A673 (cell line): ENCODE measurements around the gene MYO1H.

ENCODE experiments used
- CTCF ChIP-seq: fragments of 300-800, 200-600 bp; sonication (generic); conservative IDR thresholded peaks from 2 replicates; pipeline ENCODE4 v1.5.1; 2017; ENCODE audit warnings: low read depth, mild to moderate bottlenecking, antibody characterized with exemption, low read length, moderate library complexity, mixed read lengths
- EZH2 ChIP-seq: fragments of 200-600 bp; sonication (generic); IDR thresholded peaks from 2 replicates; pipeline ENCODE4 v1.6.1; 2017; ENCODE audit warnings: borderline replicate concordance, low read depth, mild to moderate bottlenecking, mixed read lengths, antibody characterized with exemption, low read length; ENCODE audit not compliant: poor library complexity, severe bottlenecking

GRCh38 chr12:109477963-109478315, 130.2 kb downstream of the MYO1H start:
- no peak for TF ChIP-seq CTCF
- no peak for TF ChIP-seq EZH2
